ENCODE data around the gene DHRSX.

GRCh38 chrX:2284601-2285000, 216.2 kb downstream of the DHRSX start:
- TF ChIP-seq POLR2A (IDR thresholded peaks at IDR 0.05; ENCODE audit: low read depth) (no peak), EP300 (IDR thresholded peaks at IDR 0.05) (no peak), POLR2AphosphoS5 (IDR thresholded peaks at IDR 0.05) (no peak)
- TF ChIP-seq, protein P1, sequence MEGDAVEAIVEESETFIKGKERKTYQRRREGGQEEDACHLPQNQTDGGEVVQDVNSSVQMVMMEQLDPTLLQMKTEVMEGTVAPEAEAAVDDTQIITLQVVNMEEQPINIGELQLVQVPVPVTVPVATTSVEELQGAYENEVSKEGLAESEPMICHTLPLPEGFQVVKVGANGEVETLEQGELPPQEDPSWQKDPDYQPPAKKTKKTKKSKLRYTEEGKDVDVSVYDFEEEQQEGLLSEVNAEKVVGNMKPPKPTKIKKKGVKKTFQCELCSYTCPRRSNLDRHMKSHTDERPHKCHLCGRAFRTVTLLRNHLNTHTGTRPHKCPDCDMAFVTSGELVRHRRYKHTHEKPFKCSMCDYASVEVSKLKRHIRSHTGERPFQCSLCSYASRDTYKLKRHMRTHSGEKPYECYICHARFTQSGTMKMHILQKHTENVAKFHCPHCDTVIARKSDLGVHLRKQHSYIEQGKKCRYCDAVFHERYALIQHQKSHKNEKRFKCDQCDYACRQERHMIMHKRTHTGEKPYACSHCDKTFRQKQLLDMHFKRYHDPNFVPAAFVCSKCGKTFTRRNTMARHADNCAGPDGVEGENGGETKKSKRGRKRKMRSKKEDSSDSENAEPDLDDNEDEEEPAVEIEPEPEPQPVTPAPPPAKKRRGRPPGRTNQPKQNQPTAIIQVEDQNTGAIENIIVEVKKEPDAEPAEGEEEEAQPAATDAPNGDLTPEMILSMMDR (IDR thresholded peaks at IDR 0.05) = no peak

Data from esophagus muscularis mucosa (tissue), 4 donors.